ENCODE measurements around the gene FCHSD2.

- TF ChIP-seq, protein P1, sequence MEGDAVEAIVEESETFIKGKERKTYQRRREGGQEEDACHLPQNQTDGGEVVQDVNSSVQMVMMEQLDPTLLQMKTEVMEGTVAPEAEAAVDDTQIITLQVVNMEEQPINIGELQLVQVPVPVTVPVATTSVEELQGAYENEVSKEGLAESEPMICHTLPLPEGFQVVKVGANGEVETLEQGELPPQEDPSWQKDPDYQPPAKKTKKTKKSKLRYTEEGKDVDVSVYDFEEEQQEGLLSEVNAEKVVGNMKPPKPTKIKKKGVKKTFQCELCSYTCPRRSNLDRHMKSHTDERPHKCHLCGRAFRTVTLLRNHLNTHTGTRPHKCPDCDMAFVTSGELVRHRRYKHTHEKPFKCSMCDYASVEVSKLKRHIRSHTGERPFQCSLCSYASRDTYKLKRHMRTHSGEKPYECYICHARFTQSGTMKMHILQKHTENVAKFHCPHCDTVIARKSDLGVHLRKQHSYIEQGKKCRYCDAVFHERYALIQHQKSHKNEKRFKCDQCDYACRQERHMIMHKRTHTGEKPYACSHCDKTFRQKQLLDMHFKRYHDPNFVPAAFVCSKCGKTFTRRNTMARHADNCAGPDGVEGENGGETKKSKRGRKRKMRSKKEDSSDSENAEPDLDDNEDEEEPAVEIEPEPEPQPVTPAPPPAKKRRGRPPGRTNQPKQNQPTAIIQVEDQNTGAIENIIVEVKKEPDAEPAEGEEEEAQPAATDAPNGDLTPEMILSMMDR (IDR thresholded peaks at IDR 0.05), result no peak
- TF ChIP-seq POLR2A (IDR thresholded peaks at IDR 0.05), result no peak
Observed at GRCh38 chr11:72840780-72841179, 301.3 kb downstream of the FCHSD2 start.

Measured in lower leg skin (tissue), 3 donors.